Fibroblast of lung (primary cell): ENCODE data around the gene IKZF3.

Experiments used
- CTCF ChIP-seq, 2 donors: IDR thresholded peaks in 1 of 2; conservative IDR thresholded peaks in 1 of 2; 1 replicate in 1 of 2; 2 replicates in 1 of 2; pipeline ENCODE4 v1.5.1; 2011 to 2012; ENCODE audit warnings: low read length in 2 of 2, control low read depth in 1 of 2, inconsistent platforms in 1 of 2, low read depth in 1 of 2, mild to moderate bottlenecking in 1 of 2
- EZH2 ChIP-seq: IDR thresholded peaks from 2 replicates; pipeline ENCODE4 v1.5.1; 2012; ENCODE audit warnings: low read length, control low read depth, mild to moderate bottlenecking; ENCODE audit errors: missing control alignments

DNA sequence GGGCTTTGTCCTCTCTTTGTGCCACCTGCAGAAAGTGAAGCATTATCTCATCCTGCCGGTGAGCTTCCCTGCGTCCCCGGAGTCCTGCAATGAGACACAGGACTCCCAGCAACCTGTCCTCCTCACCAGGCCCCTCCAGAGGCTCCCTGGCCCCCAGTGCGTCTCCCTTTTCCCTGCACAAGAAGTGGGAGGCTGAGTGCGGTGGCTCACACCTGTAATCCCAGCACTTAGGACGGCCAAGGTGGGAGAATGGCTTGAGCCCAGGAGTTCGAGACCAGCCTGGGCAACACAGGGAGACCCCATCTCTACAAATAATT lies 118.0 kb downstream of the IKZF3 start:
- TF ChIP-seq CTCF (conservative IDR thresholded peaks at IDR 0.05 in 1 of 2, IDR thresholded peaks at IDR 0.05 in 1 of 2; ENCODE audit: low read depth in 1 of 2, low read length in 2 of 2): no peak
- TF ChIP-seq EZH2: no peak
